CD4-positive, CD25-positive, alpha-beta regulatory T cell (primary cell): ENCODE data around the gene GAS1. TPM values are rescaled to one million over a fixed set of nuclear protein-coding genes. Genes with fewer than 3 reads are reported as not detected.
A peak's percentile ranks its signal among the peaks of the same experiment; 100 is the strongest.

Experiments
- ATAC-seq, 2 donors: fragments of 150-1000 bp; cut with Tn5 transposase; one replicate each; pipeline ENCODE4 v1.10.0; 2021; ENCODE audit warnings: low read depth in 2 of 2, moderate number of reproducible peaks in 2 of 2, moderate library complexity in 1 of 2
- DNase-seq, 3 donors: peaks; one replicate each; pipeline versions ENCODE4 v3.0.0 to v3.0.0-alpha.2; 2012 to 2022; ENCODE audit warnings: mixed read lengths in 1 of 3
- H3K27ac ChIP-seq: one replicate; pipeline ENCODE4 v1.7.0; 2013; ENCODE audit warnings: mild to moderate bottlenecking, low read length; ENCODE audit not compliant: insufficient read depth, poor library complexity, severe bottlenecking
- H3K27me3 ChIP-seq: one replicate; pipeline ENCODE4 v1.7.0; 2013; ENCODE audit warnings: low read length; ENCODE audit not compliant: control insufficient read depth, insufficient read depth
- H3K36me3 ChIP-seq: one replicate; pipeline ENCODE4 v1.7.0; 2013; ENCODE audit warnings: mild to moderate bottlenecking, low read length, moderate library complexity; ENCODE audit not compliant: control insufficient read depth, insufficient read depth
- H3K4me1 ChIP-seq: 2 replicates; pipeline ENCODE4 v1.7.0; 2013; ENCODE audit warnings: mild to moderate bottlenecking, low read length; ENCODE audit not compliant: insufficient read depth, control insufficient read depth, poor library complexity, severe bottlenecking
- H3K4me3 ChIP-seq: one replicate; pipeline ENCODE4 v1.7.0; 2013; ENCODE audit warnings: low read depth, mild to moderate bottlenecking, low read length, moderate library complexity
- H3K9me3 ChIP-seq, 2 experiments: 1 replicate in 1 of 2; 2 replicates in 1 of 2; pipeline ENCODE4 v1.7.0; 2013; ENCODE audit warnings: low read length in 2 of 2, mild to moderate bottlenecking in 1 of 2, moderate library complexity in 1 of 2; ENCODE audit not compliant: control insufficient read depth in 2 of 2
- H3K27ac Mint-ChIP-seq, 3 donors: one replicate each; pipeline ENCODE4 v1.8.0; 2020 to 2022; ENCODE audit warnings: mild to moderate bottlenecking in 3 of 3, mixed read lengths in 3 of 3, moderate library complexity in 2 of 3
- H3K27me3 Mint-ChIP-seq: one replicate; pipeline ENCODE4 v1.8.0; 2022; ENCODE audit warnings: mild to moderate bottlenecking, mixed read lengths
- H3K36me3 Mint-ChIP-seq: one replicate; pipeline ENCODE4 v1.8.0; 2020; ENCODE audit warnings: mixed read lengths
- H3K4me1 Mint-ChIP-seq, 4 donors: one replicate each; pipeline ENCODE4 v1.8.0; 2020 to 2022; ENCODE audit warnings: mixed read lengths in 4 of 4, mild to moderate bottlenecking in 1 of 4
- H3K4me3 Mint-ChIP-seq, 4 donors: one replicate each; pipeline ENCODE4 v1.8.0; 2020 to 2022; ENCODE audit warnings: mild to moderate bottlenecking in 4 of 4, mixed read lengths in 4 of 4, moderate library complexity in 3 of 4
- H3K9me3 Mint-ChIP-seq, 7 donors: one replicate each; pipeline ENCODE4 v1.8.0; 2020 to 2022; ENCODE audit warnings: mixed read lengths in 7 of 7, mild to moderate bottlenecking in 3 of 7, moderate library complexity in 2 of 7
- polyA plus RNA-seq, 4 donors: library from polyadenylated mRNA; unstranded; fragments of 300-500 nt; fragmentation: Illumina TruSeq; gene quantifications; one replicate each; pipeline ENCODE4 v1.2.3, GENCODE V29; 2021
- total RNA-seq: library from RNA; stranded (reverse); gene quantifications from one replicate; pipeline ENCODE4 v1.2.3, GENCODE V29; 2022

The GAS1 gene
- total and polyA plus RNA-seq, 5 donors from 2014 or later = 0.10 to 0.20 (median 0.12) TPM; not detected in 2

DNA sequence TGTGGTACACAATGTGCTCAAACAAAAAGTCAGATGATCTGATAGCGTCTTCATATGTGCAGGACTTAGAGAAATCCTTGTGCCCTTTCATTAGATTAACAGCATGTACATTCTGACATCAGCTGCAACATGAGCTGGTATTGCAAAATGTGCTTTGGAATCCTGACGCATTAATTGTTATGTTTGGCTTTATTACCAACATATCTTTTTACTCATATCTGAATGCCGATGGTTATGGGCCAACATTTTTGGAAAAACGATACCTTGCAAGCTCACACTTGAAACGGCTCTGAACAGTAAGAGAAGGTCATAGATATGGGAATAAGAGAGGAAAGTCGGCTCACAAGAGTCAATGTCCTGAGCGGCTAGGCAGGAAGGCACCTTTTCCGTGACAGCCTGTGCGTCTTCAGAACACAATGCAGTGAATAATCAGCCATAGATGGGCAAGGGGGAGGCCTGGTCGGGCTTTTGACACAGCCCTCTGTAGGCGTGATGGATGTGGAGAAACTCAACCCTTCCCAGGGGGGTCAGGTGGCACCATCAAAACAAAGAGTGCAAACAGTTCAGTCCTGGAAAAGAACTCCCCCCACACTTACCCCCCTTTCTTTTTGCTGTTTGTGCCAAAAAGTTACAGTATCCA, 36.4 kb upstream of the GAS1 start:
- Histone ChIP-seq H3K4me1 (no peaks in the 10 kb centered on the region), H3K36me3 (no peaks in the 10 kb centered on the region), H3K27ac (no peak overlapping the region), H3K9me3 (no peaks in the 10 kb centered on the region), H3K4me3 (no peak overlapping the region), H3K27me3 (no peaks in the 10 kb centered on the region)
- Mint-ChIP-seq H3K36me3 (no peaks in the 10 kb centered on the region), H3K4me1 (no peaks in the 10 kb centered on the region), H3K4me3 (no peak overlapping the region), H3K27ac (no peak overlapping the region), H3K9me3 (peaks cover 0 to 6% (median 0%) of the 10 kb centered on the region in 7 donors), H3K27me3 (no peaks in the 10 kb centered on the region)
- DNase-seq (no peak), ATAC-seq (no peak)

DNA sequence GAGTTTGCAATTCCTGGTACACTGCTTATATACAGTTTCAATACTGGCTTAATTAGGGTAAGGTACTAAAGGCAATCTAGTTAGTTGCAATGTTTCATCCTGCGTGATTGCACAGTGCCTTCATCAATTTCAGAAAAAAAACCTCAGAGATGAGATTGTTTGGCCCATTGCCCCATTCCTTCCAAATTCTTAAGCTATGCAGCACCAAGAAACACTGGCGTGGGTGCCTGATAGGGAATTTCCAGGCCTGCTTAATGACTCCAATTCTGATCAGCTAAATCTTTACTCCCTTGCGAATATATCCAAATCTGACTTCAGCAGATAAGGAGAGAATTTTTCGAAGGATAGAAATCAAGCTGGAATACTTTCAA, 35.9 kb upstream of the GAS1 start:
- Histone ChIP-seq H3K4me1 (no peaks in the 10 kb centered on the region), H3K4me3 (no peak overlapping the region), H3K27ac (no peak overlapping the region), H3K36me3 (no peaks in the 10 kb centered on the region), H3K27me3 (no peaks in the 10 kb centered on the region), H3K9me3 (no peaks in the 10 kb centered on the region)
- Mint-ChIP-seq H3K27ac (no peak overlapping the region), H3K27me3 (no peaks in the 10 kb centered on the region), H3K4me3 (no peak overlapping the region), H3K4me1 (no peaks in the 10 kb centered on the region), H3K9me3 (peaks cover 0 to 6% (median 0%) of the 10 kb centered on the region in 7 donors), H3K36me3 (no peaks in the 10 kb centered on the region)
- DNase-seq = no peak
- no peak for ATAC-seq

DNA sequence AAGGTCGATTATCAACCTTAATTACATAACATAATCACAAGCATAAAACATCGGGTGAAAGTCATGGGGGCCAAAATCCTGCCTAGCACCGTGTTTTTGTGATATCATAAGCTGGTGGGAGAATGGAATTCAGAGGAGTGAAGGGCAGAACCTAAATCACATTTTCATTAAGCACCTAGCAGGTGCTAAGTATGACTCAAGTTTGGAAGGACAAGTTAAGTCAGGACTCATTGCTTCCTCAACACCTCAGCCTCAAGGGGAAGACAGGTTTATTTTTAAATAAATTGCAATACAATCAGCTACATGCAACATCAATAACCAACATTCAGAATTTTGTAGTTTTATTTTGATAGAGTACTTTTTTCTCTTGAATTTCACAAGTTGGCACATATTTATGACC, 33.5 kb upstream of the GAS1 start:
- Mint-ChIP-seq H3K9me3 (peaks cover 0 to 6% (median 0%) of the 10 kb centered on the region in 7 donors), H3K4me3 (no peak overlapping the region), H3K27ac (no peak overlapping the region), H3K27me3 (no peaks in the 10 kb centered on the region), H3K4me1 (no peaks in the 10 kb centered on the region), H3K36me3 (no peaks in the 10 kb centered on the region)
- H3K27ac ChIP-seq = no peak overlapping the region
- no peaks in the 10 kb centered on the region for H3K36me3 ChIP-seq
- H3K27me3 ChIP-seq = no peaks in the 10 kb centered on the region
- no peaks in the 10 kb centered on the region for H3K9me3 ChIP-seq
- no peaks in the 10 kb centered on the region for H3K4me1 ChIP-seq
- no peak for DNase-seq
- no peak overlapping the region for H3K4me3 ChIP-seq
- no peak for ATAC-seq

DNA sequence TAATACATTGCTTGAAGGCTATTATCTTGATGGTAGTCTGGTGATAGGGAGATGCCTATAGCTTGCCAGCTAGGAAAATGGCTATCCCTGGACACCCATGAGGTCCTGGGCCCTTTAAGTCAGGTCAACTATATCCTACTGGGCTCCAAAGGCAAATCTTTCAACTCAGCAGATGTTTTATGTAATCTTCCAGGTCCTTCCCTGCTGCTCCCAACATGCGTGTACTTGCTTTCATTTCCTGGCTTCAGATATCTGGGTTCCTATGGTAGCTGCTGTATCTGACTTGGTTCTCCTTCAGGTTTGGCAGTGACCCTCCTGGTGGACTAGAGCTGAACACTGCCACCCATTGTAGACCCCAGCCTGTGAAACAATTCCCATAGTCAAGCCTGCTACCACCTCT, 32.4 kb upstream of the GAS1 start:
- peaks cover 0 to 6% (median 0%) of the 10 kb centered on the region in 7 donors for H3K9me3 Mint-ChIP-seq
- no peaks in the 10 kb centered on the region for H3K4me1 Mint-ChIP-seq
- H3K9me3 ChIP-seq = no peaks in the 10 kb centered on the region
- DNase-seq (no peak), ATAC-seq (no peak)
- H3K4me3 ChIP-seq = no peak overlapping the region
- no peak overlapping the region for H3K27ac ChIP-seq
- H3K27me3 Mint-ChIP-seq = no peaks in the 10 kb centered on the region
- H3K4me1 ChIP-seq = no peaks in the 10 kb centered on the region
- H3K36me3 Mint-ChIP-seq = no peaks in the 10 kb centered on the region
- no peak overlapping the region for H3K27ac Mint-ChIP-seq
- H3K36me3 ChIP-seq = no peaks in the 10 kb centered on the region
- no peaks in the 10 kb centered on the region for H3K27me3 ChIP-seq
- H3K4me3 Mint-ChIP-seq = no peak overlapping the region

DNA sequence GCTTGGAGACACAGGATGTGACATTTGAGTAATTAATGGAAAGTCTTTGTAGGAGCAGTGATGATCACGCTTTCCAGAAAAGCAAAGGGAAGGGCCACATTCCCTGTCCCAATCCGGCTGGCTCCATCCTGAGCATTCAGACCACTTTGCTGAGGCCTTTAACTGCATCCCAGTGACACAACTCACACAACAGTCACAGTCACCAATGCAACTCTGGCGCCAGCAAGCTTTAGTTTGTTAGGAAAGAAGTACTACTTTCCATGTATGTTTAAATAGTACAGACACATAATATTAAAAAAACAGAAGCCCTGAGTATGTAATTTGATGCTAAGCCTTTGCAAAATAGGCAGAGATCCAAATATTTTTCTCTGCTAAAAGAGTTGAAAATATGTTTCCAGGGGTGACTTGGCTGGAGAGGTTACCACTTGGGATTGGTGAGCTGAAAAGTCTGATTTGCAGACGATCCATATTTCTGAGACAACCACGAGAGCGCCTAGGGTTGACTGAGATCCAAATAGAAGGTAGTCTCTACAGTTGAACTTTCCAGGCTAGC, 31.7 kb upstream of the GAS1 start:
- Mint-ChIP-seq H3K27me3 (no peaks in the 10 kb centered on the region), H3K9me3 (peaks cover 0 to 6% (median 0%) of the 10 kb centered on the region in 7 donors), H3K4me1 (no peaks in the 10 kb centered on the region), H3K27ac (peak overlapping the region in 1 of 3 donors; percentile 44), H3K4me3 (no peak overlapping the region), H3K36me3 (no peaks in the 10 kb centered on the region)
- Histone ChIP-seq H3K27me3 (no peaks in the 10 kb centered on the region), H3K4me1 (no peaks in the 10 kb centered on the region), H3K4me3 (no peak overlapping the region), H3K9me3 (no peaks in the 10 kb centered on the region), H3K27ac (no peak overlapping the region), H3K36me3 (no peaks in the 10 kb centered on the region)
- no peak for ATAC-seq
- DNase-seq = no peak

DNA sequence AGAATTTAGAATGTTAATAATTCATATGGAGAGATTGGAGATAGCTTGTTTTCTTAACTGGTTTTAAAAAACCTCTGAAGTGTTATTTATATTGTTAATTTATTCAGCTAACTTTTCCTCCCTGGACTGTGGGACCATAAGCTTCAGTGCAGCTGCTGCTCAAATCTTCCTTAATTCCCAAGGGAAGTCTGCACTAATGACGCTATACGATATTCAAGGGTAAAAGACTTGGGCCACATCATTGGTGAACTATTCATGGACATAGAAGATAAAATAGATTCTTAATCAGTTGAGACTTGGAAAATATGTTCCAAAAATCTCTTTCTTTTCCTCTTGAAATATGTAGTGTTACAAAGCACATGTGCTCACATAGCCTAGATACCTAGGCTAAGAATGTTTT, 31.1 kb upstream of the GAS1 start:
- no peak overlapping the region for H3K27ac ChIP-seq
- H3K4me1 Mint-ChIP-seq = no peaks in the 10 kb centered on the region
- H3K4me3 Mint-ChIP-seq = no peak overlapping the region
- H3K4me1 ChIP-seq = no peaks in the 10 kb centered on the region
- H3K9me3 Mint-ChIP-seq = peaks cover 0 to 6% (median 0%) of the 10 kb centered on the region in 7 donors
- H3K36me3 Mint-ChIP-seq = no peaks in the 10 kb centered on the region
- H3K9me3 ChIP-seq = no peaks in the 10 kb centered on the region
- no peaks in the 10 kb centered on the region for H3K27me3 ChIP-seq
- no peak overlapping the region for H3K4me3 ChIP-seq
- H3K36me3 ChIP-seq = no peaks in the 10 kb centered on the region
- ATAC-seq = no peak
- no peak for DNase-seq
- H3K27me3 Mint-ChIP-seq = no peaks in the 10 kb centered on the region
- H3K27ac Mint-ChIP-seq = no peak overlapping the region

DNA sequence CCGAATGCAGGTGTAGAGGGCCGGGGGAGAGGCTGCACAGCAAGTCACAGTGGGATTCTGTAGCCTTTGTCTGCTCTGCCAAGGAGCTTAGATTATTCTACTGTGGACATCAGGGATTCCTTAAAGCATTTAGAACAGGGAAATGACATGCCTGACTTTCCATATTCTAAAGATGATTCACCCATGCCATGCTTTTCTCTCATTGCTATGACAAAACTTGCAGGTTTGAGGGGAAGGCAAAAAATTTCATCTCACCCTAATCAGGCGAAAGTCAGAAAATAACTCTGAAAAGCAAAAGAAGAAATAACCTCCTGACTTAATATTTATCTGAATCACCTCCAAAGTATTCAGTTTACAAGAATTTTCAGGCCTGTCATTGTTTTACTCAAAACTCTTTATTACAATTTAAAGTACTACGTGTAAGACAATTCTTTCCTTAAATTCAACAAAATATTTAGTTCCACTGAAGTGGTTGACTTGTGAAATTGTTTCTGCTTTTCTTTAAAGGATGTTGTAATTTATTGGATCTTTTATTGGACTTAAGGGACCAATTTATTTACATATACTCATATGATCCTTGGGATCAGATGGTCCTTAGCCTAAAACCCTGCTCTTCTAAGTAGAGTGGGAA, 30.0 kb upstream of the GAS1 start:
- H3K27me3 ChIP-seq = no peaks in the 10 kb centered on the region
- no peak overlapping the region for H3K4me3 ChIP-seq
- ATAC-seq = no peak
- H3K9me3 Mint-ChIP-seq = peaks cover 0 to 6% (median 0%) of the 10 kb centered on the region in 7 donors
- no peaks in the 10 kb centered on the region for H3K27me3 Mint-ChIP-seq
- no peak overlapping the region for H3K4me3 Mint-ChIP-seq
- no peaks in the 10 kb centered on the region for H3K4me1 Mint-ChIP-seq
- no peaks in the 10 kb centered on the region for H3K36me3 Mint-ChIP-seq
- no peaks in the 10 kb centered on the region for H3K36me3 ChIP-seq
- no peak overlapping the region for H3K27ac ChIP-seq
- no peaks in the 10 kb centered on the region for H3K4me1 ChIP-seq
- H3K9me3 ChIP-seq = no peaks in the 10 kb centered on the region
- no peak for DNase-seq
- H3K27ac Mint-ChIP-seq = no peak overlapping the region

DNA sequence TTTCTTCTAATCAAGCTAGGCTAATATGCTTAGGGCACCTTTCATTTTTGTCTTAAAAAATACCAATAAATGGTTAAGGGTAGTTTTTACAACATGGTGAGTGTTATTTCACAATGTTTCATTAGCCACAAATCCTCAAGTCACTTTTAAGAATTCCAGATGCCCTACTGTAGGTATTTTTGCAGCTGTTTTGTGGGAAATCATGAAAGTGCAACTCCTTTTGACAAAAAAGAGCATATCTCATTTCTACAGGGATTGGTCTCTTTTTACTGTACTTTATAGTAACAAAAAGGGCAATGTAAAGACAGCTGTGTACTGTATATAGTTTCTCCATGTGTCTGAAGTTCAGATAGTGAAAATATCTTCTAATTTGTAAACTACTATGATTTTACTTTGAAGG, 28.3 kb upstream of the GAS1 start:
- Mint-ChIP-seq H3K27ac (no peak overlapping the region), H3K36me3 (no peaks in the 10 kb centered on the region), H3K9me3 (peaks cover 0 to 3% (median 0%) of the 10 kb centered on the region in 7 donors), H3K4me3 (no peak overlapping the region), H3K4me1 (no peaks in the 10 kb centered on the region), H3K27me3 (peaks cover 4% of the 10 kb centered on the region)
- Histone ChIP-seq H3K4me1 (no peaks in the 10 kb centered on the region), H3K4me3 (no peak overlapping the region), H3K36me3 (no peaks in the 10 kb centered on the region), H3K27me3 (no peaks in the 10 kb centered on the region), H3K27ac (no peak overlapping the region), H3K9me3 (no peaks in the 10 kb centered on the region)
- ATAC-seq = no peak
- no peak for DNase-seq
